HG03060 (cell line): ENCODE results near the gene MRPS18B.
"Not testable (repeated sequence)": the region's sequence is repeated elsewhere in the genome, so short reads cannot be mapped to it uniquely, and the experiment has no call there.

Experiments used
- ATAC-seq: cut with Tn5 transposase; IDR thresholded peaks from one replicate; pipeline ENCODE4 v1.9.1; 2021; ENCODE audit warnings: low read depth, moderate number of reproducible peaks; ENCODE audit not compliant: unreplicated experiment

MRPS18B gene

GRCh38 chr6:30617565-30618269, at the start of gene MRPS18B:
Gene MRPS18B, plus strand, starts transcription at chr6:30617840. Its CDS starts 26 bp downstream, at chr6:30617866.
- peak; percentile 38 for ATAC-seq

- ATAC-seq: no peak
Observed at GRCh38 chr6:30568245-30568644, 49.4 kb upstream of the MRPS18B start.

- no peak for ATAC-seq
Observed at GRCh38 chr6:30570263-30570662, 47.4 kb upstream of the MRPS18B start.

- ATAC-seq: peak; percentile 10
Observed at GRCh38 chr6:30570740-30571074, 46.9 kb upstream of the MRPS18B start.

- ATAC-seq: peak; percentile 87
Observed at GRCh38 chr6:30571075-30571761, 46.4 kb upstream of the MRPS18B start, which contains the start of gene ABCF1. Gene ABCF1, plus strand, starts transcription at chr6:30571442. Its CDS starts 46 bp downstream, at chr6:30571488.

- ATAC-seq: no peak
Observed at GRCh38 chr6:30571762-30572082, 45.9 kb upstream of the MRPS18B start.

- ATAC-seq: no peak
Observed at GRCh38 chr6:30572148-30572547, 45.5 kb upstream of the MRPS18B start.

GRCh38 chr6:30573113-30573512, 44.5 kb upstream of the MRPS18B start:
- ATAC-seq: no peak

GRCh38 chr6:30578051-30578450, 39.6 kb upstream of the MRPS18B start:
- no peak for ATAC-seq

- ATAC-seq: no peak
Observed at GRCh38 chr6:30583921-30584320, 33.7 kb upstream of the MRPS18B start.

- no peak for ATAC-seq
Observed at GRCh38 chr6:30589754-30590358, 27.8 kb upstream of the MRPS18B start.

- ATAC-seq: no peak
Observed at GRCh38 chr6:30590509-30590908, 27.1 kb upstream of the MRPS18B start.

- no peak for ATAC-seq
Observed at GRCh38 chr6:30591008-30591407, 26.6 kb upstream of the MRPS18B start.

- ATAC-seq: no peak
Observed at GRCh38 chr6:30592287-30592686, 25.4 kb upstream of the MRPS18B start.

GRCh38 chr6:30597315-30598144, 20.1 kb upstream of the MRPS18B start:
- ATAC-seq: not testable (repeated sequence)

- no peak for ATAC-seq
Observed at GRCh38 chr6:30598912-30599624, 18.6 kb upstream of the MRPS18B start.

- ATAC-seq: no peak
Observed at GRCh38 chr6:30599625-30600324, 17.9 kb upstream of the MRPS18B start.

GRCh38 chr6:30600451-30600961, 17.1 kb upstream of the MRPS18B start:
- ATAC-seq: no peak

GRCh38 chr6:30601436-30601814, 16.2 kb upstream of the MRPS18B start:
- ATAC-seq: no peak
